ENCODE data around the gene SEMA4D.

- TF ChIP-seq CTCF (CRISPR knock-in tag; IDR thresholded peaks at IDR 0.05): no peak
- TF ChIP-seq BATF2 (CRISPR knock-in tag; IDR thresholded peaks at IDR 0.05): no peak
- no peak for TF ChIP-seq NCOA2 (CRISPR knock-in tag; IDR thresholded peaks at IDR 0.05)
- TF ChIP-seq SRSF9 (IDR thresholded peaks at IDR 0.05; ENCODE audit: borderline replicate concordance, insufficient read depth, low read depth, low read length, poor library complexity, severe bottlenecking): no peak
- no peak for TF ChIP-seq ZNF788 (CRISPR knock-in tag; IDR thresholded peaks at IDR 0.05; ENCODE audit: borderline replicate concordance)
- no peak for TF ChIP-seq ZNF792 (CRISPR knock-in tag; IDR thresholded peaks at IDR 0.05)
- TF ChIP-seq ETV5 (CRISPR knock-in tag; IDR thresholded peaks at IDR 0.05; ENCODE audit: borderline replicate concordance): no peak
- no peak for TF ChIP-seq ZNF407 (CRISPR knock-in tag; IDR thresholded peaks at IDR 0.05; ENCODE audit: not compliant biosample characterization)
- TF ChIP-seq ZNF577 (CRISPR knock-in tag; IDR thresholded peaks at IDR 0.05; ENCODE audit: borderline replicate concordance, low read depth): no peak
- TF ChIP-seq NPAS2 (CRISPR knock-in tag; IDR thresholded peaks at IDR 0.05; ENCODE audit: borderline replicate concordance): no peak
- no peak for TF ChIP-seq KDM4B (CRISPR knock-in tag; IDR thresholded peaks at IDR 0.05)
Measured at GRCh38 chr9:89397471-89397870, 100.4 kb downstream of the SEMA4D start.
